RWPE1 (cell line): ENCODE results near the gene DFFB.

Source experiments
- CTCF ChIA-PET: fragments of 350-600 bp; sonication (Branson Sonifier 250); formaldehyde crosslinking; extraction: SDS; loops from one replicate; lab custom pipeline; 2021; lab: Yijun Ruan, JAX
- POLR2A ChIA-PET: fragments of 400-600 bp; formaldehyde crosslinking; extraction: SDS; loops from one replicate; lab custom pipeline; 2020; ENCODE audit warnings: antibody characterized with exemption; ENCODE audit not compliant: low non-redundant PET; lab: Yijun Ruan, JAX
- DNase-seq: peaks from one replicate; pipeline ENCODE4 v3.0.0; 2012; ENCODE audit warnings: low spot score
- H3K27ac ChIP-seq: fragments of 450-650 bp; 2 replicates; pipeline ENCODE4 v1.5.1; 2017
- CTCF ChIP-seq: fragments of 450-650 bp; conservative IDR thresholded peaks from 2 replicates; pipeline ENCODE4 v1.5.1; 2017; ENCODE audit warnings: low read depth, mild to moderate bottlenecking

Gene DFFB

GRCh38 chr1:3827813-3828307 is 29.4 kb upstream of the DFFB start:
- H3K27ac ChIP-seq: no peak overlapping the region
- ChIA-PET CTCF (interaction anchor here (0.5 kb wide), 1 partner anchor 27 kb away, joined by 4 read pairs; no protein-coding TSS in a partner anchor), POLR2A (no interaction called here)
- DNase-seq: no peak
- no peak for TF ChIP-seq CTCF

- ChIA-PET CTCF (no interaction called here), POLR2A (no interaction called here)
- TF ChIP-seq CTCF: no peak
- no peak overlapping the region for H3K27ac ChIP-seq
- DNase-seq: no peak
These were observed 28.9 kb upstream of the DFFB start for GRCh38 chr1:3828391-3828790.

DNA sequence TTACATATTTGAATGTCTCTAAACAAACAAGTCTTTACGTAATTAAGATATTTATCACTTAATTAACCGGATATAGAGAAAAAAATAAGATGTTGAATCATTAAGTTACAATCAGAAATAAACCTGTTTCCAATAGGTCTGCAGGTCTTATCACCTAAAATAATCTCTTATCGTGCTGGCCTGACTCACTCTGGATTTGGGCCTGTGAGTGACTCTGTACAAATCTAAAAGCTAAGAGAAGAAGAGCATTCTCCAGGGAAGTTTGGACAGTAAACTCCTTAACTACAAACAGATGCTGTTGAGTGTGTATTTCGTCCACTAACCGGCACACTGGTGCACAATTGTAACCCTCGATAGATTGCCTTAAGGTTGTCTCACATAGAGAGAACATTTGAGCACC is 25.6 kb upstream of the DFFB start:
- no peak for DNase-seq
- CTCF ChIA-PET: no interaction called here
- POLR2A ChIA-PET: no interaction called here
- no peak overlapping the region for H3K27ac ChIP-seq
- no peak for TF ChIP-seq CTCF

DNA sequence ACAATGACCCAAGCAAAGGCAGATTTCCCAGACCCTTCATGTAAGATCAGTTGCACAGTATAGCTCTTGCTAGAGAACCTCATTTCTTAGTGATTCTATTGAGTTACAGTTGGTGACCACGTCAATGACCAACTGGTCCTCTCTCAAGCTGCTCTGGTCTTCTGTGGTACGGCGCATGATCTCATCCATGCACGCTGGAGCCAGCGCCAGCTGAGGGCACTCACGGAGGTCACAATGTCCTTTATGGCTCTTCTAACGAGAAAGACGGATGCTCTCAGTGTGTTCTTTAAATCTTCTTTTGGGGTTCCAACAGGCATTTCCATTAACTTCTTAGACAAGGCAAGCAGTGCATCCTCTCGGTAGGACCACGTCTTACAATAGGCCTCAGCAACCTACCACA is 22.6 kb upstream of the DFFB start:
- no peak overlapping the region for H3K27ac ChIP-seq
- no peak for TF ChIP-seq CTCF
- DNase-seq: no peak
- POLR2A ChIA-PET: no interaction called here
- CTCF ChIA-PET: no interaction called here

DNA sequence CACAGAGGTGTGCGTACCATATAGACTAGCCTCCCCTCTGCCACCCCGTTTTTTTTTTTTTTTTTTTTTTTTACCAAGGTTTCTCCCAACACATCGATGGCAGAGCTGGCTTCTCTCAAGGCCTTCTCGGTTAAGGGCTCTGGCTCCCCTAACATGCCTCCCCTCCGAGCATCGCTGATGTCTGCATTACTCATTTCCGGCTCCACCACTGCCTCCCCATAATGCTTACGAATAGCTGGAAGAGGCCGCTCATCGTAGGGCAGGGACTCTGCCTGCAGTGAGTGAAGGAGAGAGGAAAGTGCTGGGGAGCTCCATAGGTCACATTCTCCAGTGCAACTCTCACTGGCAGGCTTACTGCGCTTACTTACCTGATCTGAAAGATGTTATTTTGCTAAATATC is 20.9 kb upstream of the DFFB start:
- DNase-seq: no peak
- POLR2A ChIA-PET: no interaction called here

GRCh38 chr1:3837200-3837599 is 20.1 kb upstream of the DFFB start:
- POLR2A ChIA-PET: no interaction called here
- H3K27ac ChIP-seq: no peak overlapping the region
- CTCF ChIA-PET: no interaction called here
- DNase-seq: no peak
- no peak for TF ChIP-seq CTCF

More for the DNA sequence above, 20.9 kb upstream of the DFFB start:
- CTCF ChIA-PET: interaction anchor here (0.7 kb wide), 1 partner anchor 61 kb away, joined by 4 read pairs; no protein-coding TSS in a partner anchor
- TF ChIP-seq CTCF: no peak
- no peak overlapping the region for H3K27ac ChIP-seq
